Gastroesophageal sphincter (tissue), 4 donors: Measurements from ENCODE around the gene B3GNT2. TPM values are rescaled to one million over a fixed set of nuclear protein-coding genes. Genes with fewer than 3 reads are reported as not detected.
A peak's percentile ranks its signal among the peaks of the same experiment; 100 is the strongest.

ENCODE experiments used
- ATAC-seq: fragments of 150-250 bp; one replicate; pipeline ENCODE4 v1.9.1; 2016; ENCODE audit warnings: mild to moderate bottlenecking, moderate library complexity
- H3K27ac ChIP-seq, 4 donors: fragments of 200-600 bp; sonication (generic) in 3 of 4; 1 replicate in 3 of 4; 2 replicates in 1 of 4; pipeline ENCODE4 v1.5.1; 2016 to 2019
- H3K27me3 ChIP-seq: fragments of 200-600 bp; sonication (generic); one replicate; pipeline ENCODE4 v1.5.1; 2019
- H3K36me3 ChIP-seq, 2 donors: fragments of 200-600 bp; sonication (generic); one replicate each; pipeline ENCODE4 v1.5.1; 2019; ENCODE audit warnings: control low read depth in 1 of 2
- H3K4me1 ChIP-seq, 3 donors: fragments of 200-600 bp; sonication (generic); 1 replicate in 2 of 3; 2 replicates in 1 of 3; pipeline ENCODE4 v1.5.1; 2016 to 2019; ENCODE audit warnings: control low read depth in 2 of 3
- H3K4me3 ChIP-seq, 2 donors: fragments of 200-600 bp; sonication (generic); one replicate each; pipeline ENCODE4 v1.5.1; 2019; ENCODE audit warnings: mild to moderate bottlenecking in 1 of 2, moderate library complexity in 1 of 2
- H3K9me3 ChIP-seq, 3 donors: fragments of 200-600 bp; sonication (generic); one replicate each; pipeline ENCODE4 v1.5.1; 2017 to 2019; ENCODE audit warnings: control low read depth in 2 of 3
- CTCF ChIP-seq, 4 experiments: fragments of 200-600 bp in 2 of 4; fragments of 450-650 bp in 2 of 4; sonication (generic) in 1 of 4; IDR thresholded peaks; one replicate each; pipeline ENCODE4 v1.5.1; 2017 to 2019; ENCODE audit warnings: antibody characterized with exemption in 4 of 4, mild to moderate bottlenecking in 2 of 4, moderate library complexity in 2 of 4
- EP300 ChIP-seq: sonication (generic); formaldehyde crosslinking; IDR thresholded peaks from one replicate; pipeline ENCODE4 v1.6.1; 2017; ENCODE audit warnings: antibody characterized with exemption, mild to moderate bottlenecking
- POLR2A ChIP-seq, 2 donors: fragments of 450-650 bp; IDR thresholded peaks; one replicate each; pipeline ENCODE4 v1.6.1; 2017; ENCODE audit warnings: antibody characterized with exemption in 2 of 2, mild to moderate bottlenecking in 2 of 2, moderate library complexity in 1 of 2
- POLR2AphosphoS5 ChIP-seq: sonication (generic); formaldehyde crosslinking; IDR thresholded peaks from one replicate; pipeline ENCODE4 v1.6.1; 2017; ENCODE audit warnings: antibody characterized with exemption
- WGBS, 2 donors: methylation state at CpG; one replicate each; pipeline ENCODE4 v1.1.5; 2018; ENCODE audit warnings: low coverage in 1 of 2; 5-methylcytosine and 5-hydroxymethylcytosine counted together
- total RNA-seq, 4 donors: library from RNA; depleted of rRNA; stranded (reverse); fragments of >200 nt; gene quantifications; one replicate each; pipeline ENCODE4 v1.1.0, GENCODE V29; 2016

The B3GNT2 gene
- total RNA-seq, 4 donors from 2014 or later: 10.5 to 24.7 (median 14.1) TPM

- Histone ChIP-seq H3K4me1 (no peaks in the 10 kb centered on the region), H3K9me3 (no peaks in the 10 kb centered on the region), H3K36me3 (no peaks in the 10 kb centered on the region), H3K27ac (no peak overlapping the region), H3K4me3 (no peak overlapping the region), H3K27me3 (no peaks in the 10 kb centered on the region)
- ATAC-seq: peak; percentile 63
- TF ChIP-seq POLR2A (IDR thresholded peaks at IDR 0.05): no peak
- peak; percentile 18 for TF ChIP-seq POLR2AphosphoS5
- WGBS, 2 donors: 50 to 55% methylated on average over 4 of the region's 4 CpGs
These were observed 9.6 kb upstream of the B3GNT2 start for GRCh38 chr2:62186156-62186905.

- WGBS, 2 donors: 76 to 90% methylated on average over 6 to 9 of the region's 9 CpGs
- H3K4me3 ChIP-seq: no peak overlapping the region
- TF ChIP-seq POLR2AphosphoS5 (no peak), POLR2A (IDR thresholded peaks at IDR 0.05) (no peak), CTCF (IDR thresholded peaks at IDR 0.05) (no peak), EP300 (no peak)
- ATAC-seq: no peak
- H3K4me1 ChIP-seq: no peaks in the 10 kb centered on the region
- H3K27ac ChIP-seq: no peak overlapping the region
- H3K27me3 ChIP-seq: no peaks in the 10 kb centered on the region
- H3K36me3 ChIP-seq: no peaks in the 10 kb centered on the region
- H3K9me3 ChIP-seq: no peaks in the 10 kb centered on the region
These were observed 8.7 kb upstream of the B3GNT2 start for GRCh38 chr2:62187246-62187645.

- no peak overlapping the region for H3K27ac ChIP-seq
- no peaks in the 10 kb centered on the region for H3K27me3 ChIP-seq
- H3K36me3 ChIP-seq: no peaks in the 10 kb centered on the region
- H3K9me3 ChIP-seq: no peaks in the 10 kb centered on the region
- no peaks in the 10 kb centered on the region for H3K4me1 ChIP-seq
- no peak overlapping the region for H3K4me3 ChIP-seq
- no peak for ATAC-seq
- WGBS, 2 donors: 83 to 89% methylated on average over 3 of the region's 3 CpGs
- no peak for TF ChIP-seq EP300
- no peak for TF ChIP-seq CTCF (IDR thresholded peaks at IDR 0.05)
- TF ChIP-seq POLR2AphosphoS5: no peak
- no peak for TF ChIP-seq POLR2A (IDR thresholded peaks at IDR 0.05)
These were observed 7.5 kb upstream of the B3GNT2 start for GRCh38 chr2:62188416-62188815.

GRCh38 chr2:62189196-62189595 is 6.7 kb upstream of the B3GNT2 start:
- no peak overlapping the region for H3K27ac ChIP-seq
- no peaks in the 10 kb centered on the region for H3K27me3 ChIP-seq
- no peak overlapping the region for H3K4me3 ChIP-seq
- WGBS, 2 donors: 93% methylated on average over 3 of the region's 5 CpGs; no CpG with 5 or more reads in 1 of the 2 donors
- ATAC-seq: no peak
- H3K9me3 ChIP-seq: no peaks in the 10 kb centered on the region
- H3K36me3 ChIP-seq: no peaks in the 10 kb centered on the region
- TF ChIP-seq CTCF (IDR thresholded peaks at IDR 0.05) (no peak), POLR2AphosphoS5 (no peak), POLR2A (IDR thresholded peaks at IDR 0.05) (no peak), EP300 (no peak)
- H3K4me1 ChIP-seq: no peaks in the 10 kb centered on the region

GRCh38 chr2:62192811-62193210 is 3.1 kb upstream of the B3GNT2 start:
- ATAC-seq: no peak
- Histone ChIP-seq H3K4me3 (no peak overlapping the region), H3K9me3 (no peaks in the 10 kb centered on the region), H3K36me3 (no peaks in the 10 kb centered on the region), H3K4me1 (peaks cover 0 to 14% (median 0%) of the 10 kb centered on the region in 3 donors), H3K27ac (no peak overlapping the region), H3K27me3 (no peaks in the 10 kb centered on the region)
- 83% methylated on average over 1 of the region's 1 CpG for WGBS, 2 donors
- no peak for TF ChIP-seq POLR2A (IDR thresholded peaks at IDR 0.05)
- no peak for TF ChIP-seq EP300
- no peak for TF ChIP-seq CTCF (IDR thresholded peaks at IDR 0.05)
- no peak for TF ChIP-seq POLR2AphosphoS5
